HG02763 (cell line): ENCODE data around the gene FGF9.

Experiments used
- ATAC-seq: cut with Tn5 transposase; IDR thresholded peaks from one replicate; pipeline ENCODE4 v1.9.1; 2021; ENCODE audit warnings: mild to moderate bottlenecking, moderate library complexity; ENCODE audit not compliant: unreplicated experiment

FGF9 gene

DNA sequence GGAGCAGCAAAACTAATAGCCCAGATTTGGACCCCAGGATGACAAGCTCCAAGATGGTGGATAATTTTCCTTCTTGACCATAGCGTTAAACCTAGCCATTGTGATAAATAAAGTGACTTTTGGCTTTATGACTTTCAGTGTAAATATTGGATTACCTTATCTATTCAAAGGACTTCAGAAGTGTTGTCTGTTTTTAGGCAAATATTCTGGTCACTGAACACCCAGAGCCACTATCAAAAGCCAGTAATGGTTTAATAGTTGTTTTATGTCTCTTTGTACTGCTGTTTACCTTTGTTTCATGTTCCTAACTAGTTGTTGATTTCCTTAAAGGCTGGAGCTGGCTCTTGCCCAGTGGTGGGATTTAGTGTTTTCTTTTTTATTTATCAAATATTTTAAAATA is 81.6 kb downstream of the FGF9 start:
- no peak for ATAC-seq

DNA sequence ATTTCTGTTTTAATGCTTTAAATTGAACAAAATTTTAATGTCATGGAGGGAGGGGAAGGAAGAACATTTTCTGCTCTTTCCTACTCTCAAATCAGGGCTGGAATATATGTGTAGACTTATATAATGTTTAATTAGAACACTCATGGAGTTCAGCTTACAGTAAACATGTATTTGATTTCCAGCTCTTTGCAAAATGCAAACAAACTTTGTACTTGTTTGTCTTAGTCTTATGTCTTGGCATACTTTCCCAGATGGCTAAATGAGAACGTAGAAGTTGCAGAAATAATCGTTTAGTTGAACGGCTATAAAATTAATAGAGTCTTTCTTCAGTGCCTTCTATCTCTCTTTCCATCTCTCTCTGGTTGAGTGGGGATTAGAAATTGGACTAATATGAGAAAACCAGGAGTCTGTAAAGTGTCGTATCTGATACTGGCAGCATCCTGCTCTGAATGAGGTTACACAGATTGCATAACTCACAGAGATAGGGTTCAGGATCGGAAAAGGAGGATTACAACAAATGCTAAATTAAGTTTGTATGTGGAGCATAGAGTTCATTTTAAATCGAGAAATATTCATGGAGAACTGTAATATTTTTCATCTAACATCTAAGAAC is 82.3 kb downstream of the FGF9 start:
- ATAC-seq: no peak
